ENCODE measurements around the gene CRYBB1. TPM values are rescaled to one million over a fixed set of nuclear protein-coding genes. Genes with fewer than 3 reads are reported as not detected.

CRYBB1 gene
- total RNA-seq, 1 donor from 2014 or later = not detected

DNA sequence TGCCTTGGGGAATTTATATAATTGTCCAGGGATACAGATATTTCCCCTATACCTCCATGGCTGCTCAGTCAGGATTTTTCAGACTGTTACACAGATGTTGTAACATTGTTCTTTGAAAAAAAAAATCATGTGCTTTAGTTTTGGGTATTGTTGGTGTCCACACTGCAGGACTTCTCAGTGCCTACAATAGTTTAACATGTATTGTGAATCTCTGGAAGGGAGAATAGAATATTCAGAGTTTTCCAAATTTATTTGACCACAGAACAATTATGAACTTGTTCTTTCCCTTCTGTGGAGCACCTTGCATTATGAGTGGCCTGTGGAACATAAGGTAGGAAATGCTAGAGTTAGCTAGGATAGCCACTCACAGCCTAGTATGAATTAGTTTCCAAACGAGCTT, 18.5 kb upstream of the CRYBB1 start:
- ChIA-PET POLR2A (no interaction called here), CTCF (no interaction called here)
- H3K27ac Mint-ChIP-seq = no peak overlapping the region
- H3K9me3 Mint-ChIP-seq = no peaks in the 10 kb centered on the region
- ATAC-seq (ENCODE audit: low read depth) (no peak), DNase-seq (no peak)
- intact Hi-C loops (cut with micrococcal nuclease) = no loop called here
- H3K4me1 Mint-ChIP-seq = no peaks in the 10 kb centered on the region
- H3K4me3 Mint-ChIP-seq = no peak overlapping the region
- H3K27me3 Mint-ChIP-seq = peaks cover 7% of the 10 kb centered on the region
- no peak for TF ChIP-seq CTCF (IDR thresholded peaks at IDR 0.05)
- no peaks in the 10 kb centered on the region for H3K36me3 Mint-ChIP-seq (ENCODE audit: low read depth)

DNA sequence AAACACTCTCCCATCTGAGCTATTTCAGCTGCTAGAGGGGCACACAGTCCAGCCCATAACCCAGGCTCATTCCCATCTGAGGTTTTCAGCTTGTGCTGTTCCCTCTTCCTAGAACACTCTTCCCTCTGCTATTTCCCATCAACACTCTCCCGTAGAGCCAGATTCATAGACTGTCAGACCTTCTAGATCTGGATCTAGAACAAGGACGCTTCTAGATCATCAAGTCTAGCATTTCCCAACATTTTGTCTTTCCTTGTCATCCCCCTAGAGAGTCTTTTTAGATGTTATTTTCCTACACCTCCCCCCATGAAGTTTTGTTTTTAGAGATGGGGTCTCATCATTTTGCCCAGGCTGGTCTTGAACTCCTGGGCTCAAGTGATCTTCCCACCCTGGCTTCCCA, 17.3 kb upstream of the CRYBB1 start:
- POLR2A ChIA-PET = no interaction called here

GRCh38 chr22:26634189-26634588, 16.4 kb upstream of the CRYBB1 start:
- CTCF ChIA-PET = no interaction called here
- intact Hi-C loops (cut with micrococcal nuclease) = no loop called here
- TF ChIP-seq CTCF (IDR thresholded peaks at IDR 0.05) = no peak
- POLR2A ChIA-PET = no interaction called here
- H3K4me1 Mint-ChIP-seq = no peaks in the 10 kb centered on the region
- ATAC-seq (ENCODE audit: low read depth) (no peak), DNase-seq (no peak)
- no peaks in the 10 kb centered on the region for H3K9me3 Mint-ChIP-seq
- H3K36me3 Mint-ChIP-seq (ENCODE audit: low read depth) = no peaks in the 10 kb centered on the region
- H3K27ac Mint-ChIP-seq = no peak overlapping the region
- peaks cover 5% of the 10 kb centered on the region for H3K27me3 Mint-ChIP-seq
- H3K4me3 Mint-ChIP-seq = no peak overlapping the region

More for the DNA sequence above, 17.3 kb upstream of the CRYBB1 start:
- intact Hi-C loops (cut with micrococcal nuclease) = no loop called here
- Mint-ChIP-seq H3K4me3 (no peak overlapping the region), H3K27ac (no peak overlapping the region), H3K36me3 (ENCODE audit: low read depth) (no peaks in the 10 kb centered on the region), H3K27me3 (peaks cover 5% of the 10 kb centered on the region), H3K4me1 (no peaks in the 10 kb centered on the region), H3K9me3 (no peaks in the 10 kb centered on the region)
- CTCF ChIA-PET = no interaction called here
- no peak for TF ChIP-seq CTCF (IDR thresholded peaks at IDR 0.05)
- DNase-seq (no peak), ATAC-seq (ENCODE audit: low read depth) (no peak)

GRCh38 chr22:26632422-26633155, 14.8 kb upstream of the CRYBB1 start:
- no peak for ATAC-seq (ENCODE audit: low read depth)
- Mint-ChIP-seq H3K4me3 (no peak overlapping the region), H3K4me1 (no peaks in the 10 kb centered on the region), H3K9me3 (no peaks in the 10 kb centered on the region), H3K27ac (no peak overlapping the region), H3K27me3 (peaks cover 5% of the 10 kb centered on the region), H3K36me3 (ENCODE audit: low read depth) (no peaks in the 10 kb centered on the region)
- CTCF ChIA-PET = no interaction called here
- DNase-seq = no peak
- no peak for TF ChIP-seq CTCF (IDR thresholded peaks at IDR 0.05)
- POLR2A ChIA-PET = no interaction called here
- intact Hi-C loops (cut with micrococcal nuclease) = no loop called here

DNA sequence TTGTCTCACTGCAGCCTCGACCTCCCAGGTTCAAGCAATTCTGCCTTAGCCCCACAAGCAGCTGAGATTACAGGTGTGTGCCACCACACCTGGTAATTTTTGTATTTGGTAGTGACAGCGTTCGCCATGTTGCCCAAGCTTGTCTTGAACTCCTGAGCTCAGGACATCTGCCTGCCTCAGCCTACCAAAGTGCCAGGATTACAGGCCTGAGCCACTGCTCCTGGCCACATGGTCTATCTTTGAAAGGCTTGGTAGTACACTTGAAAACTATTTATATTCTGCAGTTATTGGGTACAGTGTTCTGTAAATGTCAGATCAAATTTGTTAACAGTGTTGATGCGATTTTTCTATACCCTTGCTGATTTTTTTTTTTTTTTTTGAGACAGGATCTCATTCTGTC, 13.5 kb upstream of the CRYBB1 start:
- no peak for TF ChIP-seq CTCF (IDR thresholded peaks at IDR 0.05)
- CTCF ChIA-PET = no interaction called here

More for the DNA sequence above, 13.5 kb upstream of the CRYBB1 start:
- ATAC-seq (ENCODE audit: low read depth) (no peak), DNase-seq (no peak)
- Mint-ChIP-seq H3K4me3 (no peak overlapping the region), H3K27me3 (peaks cover 5% of the 10 kb centered on the region), H3K9me3 (no peaks in the 10 kb centered on the region), H3K27ac (no peak overlapping the region), H3K36me3 (ENCODE audit: low read depth) (no peaks in the 10 kb centered on the region), H3K4me1 (no peaks in the 10 kb centered on the region)
- intact Hi-C loops (cut with micrococcal nuclease) = no loop called here
- POLR2A ChIA-PET = no interaction called here
